ENCODE data around the gene NBEA.

The NBEA gene

DNA sequence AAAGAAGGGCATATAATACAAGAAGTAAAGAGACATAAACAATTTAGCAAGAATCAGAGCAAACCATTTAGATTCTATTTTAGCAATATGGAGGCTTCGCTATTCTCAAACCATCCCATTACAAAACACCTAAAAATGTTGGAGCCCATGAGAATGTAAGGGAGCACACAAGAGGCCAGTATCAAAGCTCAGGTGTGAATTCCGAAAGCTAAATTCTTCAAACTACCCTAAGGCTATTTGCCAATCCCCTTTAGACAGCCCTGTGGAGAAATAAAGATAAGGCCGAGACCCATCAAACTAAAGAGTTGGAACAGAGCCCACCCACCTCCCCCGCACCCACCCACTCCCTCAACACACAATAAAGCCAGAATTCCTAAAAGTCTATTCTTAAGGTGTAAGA lies 745.3 kb downstream of the NBEA start:
- no peaks in the 10 kb centered on the region for H3K9me3 Mint-ChIP-seq
- no peaks in the 10 kb centered on the region for H3K4me1 Mint-ChIP-seq
- H3K27ac Mint-ChIP-seq = no peak overlapping the region
- no peak overlapping the region for H3K4me3 Mint-ChIP-seq
- no peaks in the 10 kb centered on the region for H3K36me3 Mint-ChIP-seq
- no peaks in the 10 kb centered on the region for H3K27me3 Mint-ChIP-seq

DNA sequence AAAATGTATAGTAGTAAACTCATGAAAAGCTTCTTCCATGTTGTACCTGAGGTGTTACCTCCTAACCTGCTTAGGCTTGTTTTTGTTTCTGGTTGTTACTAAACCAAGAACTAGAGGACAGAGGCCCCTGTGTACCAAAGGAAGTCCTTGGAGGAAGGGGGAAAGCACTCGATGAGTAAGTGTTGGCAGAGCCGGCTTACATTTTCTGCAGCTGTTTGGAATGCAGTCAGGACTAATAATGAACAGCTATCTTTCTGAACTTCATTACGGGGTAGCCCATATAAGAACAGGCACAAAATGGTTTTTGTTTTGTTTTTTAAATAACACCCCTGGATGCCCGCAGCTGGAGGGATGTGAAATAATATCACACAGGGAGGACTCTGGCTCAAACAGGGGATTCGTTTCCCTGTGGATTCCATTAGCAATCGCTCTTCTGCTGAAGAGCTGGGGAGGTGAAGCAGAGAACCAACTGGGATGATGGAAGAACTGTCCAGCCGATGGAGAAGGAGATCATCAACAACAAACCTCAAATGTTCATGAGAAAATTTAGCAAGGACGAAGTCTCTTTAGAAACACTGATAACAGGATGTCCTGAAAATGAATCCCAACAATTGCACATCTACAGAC lies 748.6 kb downstream of the NBEA start:
- H3K27me3 Mint-ChIP-seq = no peaks in the 10 kb centered on the region
- no peak overlapping the region for H3K27ac Mint-ChIP-seq
- H3K4me1 Mint-ChIP-seq = no peaks in the 10 kb centered on the region
- H3K9me3 Mint-ChIP-seq = no peaks in the 10 kb centered on the region
- no peaks in the 10 kb centered on the region for H3K36me3 Mint-ChIP-seq
- no peak overlapping the region for H3K4me3 Mint-ChIP-seq

GRCh38 chr13:35693134-35693784 lies 751.2 kb downstream of the NBEA start:
- no peaks in the 10 kb centered on the region for H3K36me3 Mint-ChIP-seq
- no peaks in the 10 kb centered on the region for H3K4me1 Mint-ChIP-seq
- no peaks in the 10 kb centered on the region for H3K9me3 Mint-ChIP-seq
- H3K27me3 Mint-ChIP-seq = no peaks in the 10 kb centered on the region
- H3K27ac Mint-ChIP-seq = no peak overlapping the region
- no peak overlapping the region for H3K4me3 Mint-ChIP-seq

GRCh38 chr13:35694031-35694430 lies 752.0 kb downstream of the NBEA start:
- H3K27ac Mint-ChIP-seq = no peak overlapping the region
- H3K9me3 Mint-ChIP-seq = no peaks in the 10 kb centered on the region
- H3K4me3 Mint-ChIP-seq = no peak overlapping the region
- H3K36me3 Mint-ChIP-seq = no peaks in the 10 kb centered on the region
- no peaks in the 10 kb centered on the region for H3K27me3 Mint-ChIP-seq
- no peaks in the 10 kb centered on the region for H3K4me1 Mint-ChIP-seq

- Mint-ChIP-seq H3K36me3 (no peaks in the 10 kb centered on the region), H3K9me3 (no peaks in the 10 kb centered on the region), H3K4me3 (no peak overlapping the region), H3K27me3 (no peaks in the 10 kb centered on the region), H3K4me1 (no peaks in the 10 kb centered on the region), H3K27ac (no peak overlapping the region)
Measured at GRCh38 chr13:35694549-35695447, 752.7 kb downstream of the NBEA start.

GRCh38 chr13:35695448-35695770 lies 753.3 kb downstream of the NBEA start:
- H3K4me3 Mint-ChIP-seq = no peak overlapping the region
- H3K9me3 Mint-ChIP-seq = no peaks in the 10 kb centered on the region
- no peaks in the 10 kb centered on the region for H3K4me1 Mint-ChIP-seq
- H3K27ac Mint-ChIP-seq = no peak overlapping the region
- H3K36me3 Mint-ChIP-seq = no peaks in the 10 kb centered on the region
- no peaks in the 10 kb centered on the region for H3K27me3 Mint-ChIP-seq

GRCh38 chr13:35697186-35697730 lies 755.2 kb downstream of the NBEA start:
- no peaks in the 10 kb centered on the region for H3K27me3 Mint-ChIP-seq
- H3K36me3 Mint-ChIP-seq = no peaks in the 10 kb centered on the region
- H3K4me3 Mint-ChIP-seq = no peak overlapping the region
- H3K27ac Mint-ChIP-seq = no peak overlapping the region
- H3K9me3 Mint-ChIP-seq = no peaks in the 10 kb centered on the region
- H3K4me1 Mint-ChIP-seq = no peaks in the 10 kb centered on the region

DNA sequence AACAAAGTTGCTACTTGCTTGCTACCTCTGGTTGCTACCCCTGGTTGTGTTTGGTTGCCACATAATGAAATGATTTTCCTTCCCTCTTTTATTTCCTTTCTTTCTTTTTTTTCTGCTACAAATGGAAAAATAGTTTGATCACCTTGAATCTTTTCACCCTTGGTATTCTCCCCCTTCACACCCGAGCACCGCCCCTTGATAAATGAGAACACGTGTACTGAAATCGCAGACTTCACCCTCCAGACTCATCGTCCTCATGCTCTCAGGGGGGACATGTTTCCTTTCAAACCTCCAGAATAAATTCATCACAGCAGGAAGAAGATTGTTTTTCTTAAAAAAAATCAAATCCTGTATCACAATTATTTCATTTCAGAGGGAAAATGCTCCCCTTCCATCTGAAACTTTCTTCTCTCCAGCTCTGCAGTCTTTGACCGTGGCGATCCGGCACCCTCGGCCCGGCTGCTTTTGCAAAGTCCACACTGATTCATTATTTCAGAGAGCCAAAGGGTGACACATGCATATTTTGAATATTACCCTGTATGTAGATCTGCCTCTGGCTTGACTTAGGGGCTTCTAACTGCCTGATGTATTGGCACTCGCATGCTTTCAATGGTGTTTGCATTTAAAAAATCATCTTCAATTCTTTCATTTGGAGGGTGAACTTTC lies 757.0 kb downstream of the NBEA start:
- H3K27me3 Mint-ChIP-seq = no peaks in the 10 kb centered on the region
- H3K27ac Mint-ChIP-seq = no peak overlapping the region
- H3K4me3 Mint-ChIP-seq = no peak overlapping the region
- H3K9me3 Mint-ChIP-seq = no peaks in the 10 kb centered on the region
- H3K36me3 Mint-ChIP-seq = no peaks in the 10 kb centered on the region
- H3K4me1 Mint-ChIP-seq = no peaks in the 10 kb centered on the region

DNA sequence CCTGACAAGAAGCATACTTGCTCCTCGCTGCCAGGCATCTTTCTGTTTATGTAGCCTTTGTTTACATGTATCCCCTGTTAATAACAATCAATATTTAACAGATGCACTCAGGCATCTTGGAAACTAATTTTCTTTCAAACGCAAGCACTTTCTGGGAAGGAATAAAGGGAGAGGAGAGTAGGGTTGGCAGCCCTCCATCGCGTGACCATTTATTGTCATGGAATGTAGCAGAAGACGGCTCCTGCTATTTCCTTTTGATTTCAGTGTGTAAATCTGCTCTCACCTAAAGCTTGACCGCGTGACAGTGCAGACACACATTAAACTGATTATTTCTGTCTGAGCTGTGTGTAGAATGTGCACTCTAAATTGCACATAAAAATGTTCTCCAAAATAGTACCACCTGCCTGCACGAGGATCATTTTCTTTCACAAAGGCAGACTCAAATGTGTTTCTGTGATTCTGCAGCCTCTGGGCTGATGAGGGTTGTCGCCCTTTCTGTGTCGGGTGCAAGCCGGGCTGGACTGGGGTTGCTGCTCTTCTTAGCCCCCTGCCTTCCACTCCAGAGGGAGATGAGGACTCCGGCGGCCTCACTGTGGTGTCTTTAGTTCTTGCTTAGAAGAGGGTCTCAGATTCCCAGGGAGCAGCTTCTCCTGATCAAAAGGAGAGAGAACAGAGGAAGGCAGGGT lies 757.9 kb downstream of the NBEA start:
- no peaks in the 10 kb centered on the region for H3K4me1 Mint-ChIP-seq
- no peaks in the 10 kb centered on the region for H3K9me3 Mint-ChIP-seq
- H3K36me3 Mint-ChIP-seq = no peaks in the 10 kb centered on the region
- H3K27ac Mint-ChIP-seq = no peak overlapping the region
- H3K27me3 Mint-ChIP-seq = no peaks in the 10 kb centered on the region
- no peak overlapping the region for H3K4me3 Mint-ChIP-seq

DNA sequence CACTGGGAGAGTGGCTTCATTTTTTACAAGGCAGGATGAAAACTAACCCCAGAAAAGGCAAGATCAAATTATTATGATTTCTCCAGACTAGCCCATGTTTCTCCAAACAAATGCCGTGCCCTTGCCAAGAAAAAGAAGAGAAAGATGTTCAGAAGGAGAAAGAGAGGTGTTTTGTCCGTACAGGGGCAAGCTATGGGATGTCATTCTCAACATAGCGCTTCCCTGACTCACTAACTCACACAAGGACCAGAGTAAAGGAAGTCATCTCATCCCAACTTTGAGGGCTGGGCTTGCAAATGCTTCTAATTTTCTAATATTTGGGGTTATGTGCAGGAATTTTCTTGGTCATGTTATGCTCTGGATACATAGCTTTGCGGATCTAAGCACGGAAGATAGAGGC lies 758.6 kb downstream of the NBEA start:
- Mint-ChIP-seq H3K4me1 (no peaks in the 10 kb centered on the region), H3K27ac (no peak overlapping the region), H3K9me3 (no peaks in the 10 kb centered on the region), H3K4me3 (no peak overlapping the region), H3K36me3 (no peaks in the 10 kb centered on the region), H3K27me3 (no peaks in the 10 kb centered on the region)

DNA sequence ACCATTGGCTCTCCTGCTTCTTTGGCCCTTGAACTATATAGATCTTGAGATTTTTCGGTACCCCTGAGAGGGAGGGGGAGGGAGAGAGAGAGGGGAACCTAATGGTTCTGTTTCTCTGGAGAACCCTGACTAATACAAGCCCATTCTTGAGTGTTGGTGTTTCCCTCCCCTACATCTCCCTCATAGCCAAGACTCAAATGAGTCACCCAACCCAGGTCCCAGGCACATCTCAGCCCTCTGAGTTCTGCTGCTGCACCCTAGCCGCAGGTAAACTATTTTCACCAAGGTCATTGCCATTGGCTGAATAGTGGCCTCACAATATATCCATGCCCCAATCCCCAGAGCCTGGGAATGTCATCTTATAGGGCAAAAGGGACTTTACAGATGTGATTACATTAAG lies 760.2 kb downstream of the NBEA start:
- Mint-ChIP-seq H3K4me3 (no peak overlapping the region), H3K4me1 (no peaks in the 10 kb centered on the region), H3K27me3 (no peaks in the 10 kb centered on the region), H3K27ac (no peak overlapping the region), H3K9me3 (no peaks in the 10 kb centered on the region), H3K36me3 (no peaks in the 10 kb centered on the region)

- H3K27me3 Mint-ChIP-seq = no peaks in the 10 kb centered on the region
- H3K36me3 Mint-ChIP-seq = no peaks in the 10 kb centered on the region
- no peaks in the 10 kb centered on the region for H3K9me3 Mint-ChIP-seq
- no peak overlapping the region for H3K27ac Mint-ChIP-seq
- H3K4me1 Mint-ChIP-seq = no peaks in the 10 kb centered on the region
- H3K4me3 Mint-ChIP-seq = no peak overlapping the region
Measured at GRCh38 chr13:35703061-35703460, 761.0 kb downstream of the NBEA start.

GRCh38 chr13:35704331-35704730 lies 762.3 kb downstream of the NBEA start:
- Mint-ChIP-seq H3K36me3 (no peaks in the 10 kb centered on the region), H3K9me3 (no peaks in the 10 kb centered on the region), H3K27me3 (no peaks in the 10 kb centered on the region), H3K4me1 (no peaks in the 10 kb centered on the region), H3K27ac (no peak overlapping the region), H3K4me3 (no peak overlapping the region)

DNA sequence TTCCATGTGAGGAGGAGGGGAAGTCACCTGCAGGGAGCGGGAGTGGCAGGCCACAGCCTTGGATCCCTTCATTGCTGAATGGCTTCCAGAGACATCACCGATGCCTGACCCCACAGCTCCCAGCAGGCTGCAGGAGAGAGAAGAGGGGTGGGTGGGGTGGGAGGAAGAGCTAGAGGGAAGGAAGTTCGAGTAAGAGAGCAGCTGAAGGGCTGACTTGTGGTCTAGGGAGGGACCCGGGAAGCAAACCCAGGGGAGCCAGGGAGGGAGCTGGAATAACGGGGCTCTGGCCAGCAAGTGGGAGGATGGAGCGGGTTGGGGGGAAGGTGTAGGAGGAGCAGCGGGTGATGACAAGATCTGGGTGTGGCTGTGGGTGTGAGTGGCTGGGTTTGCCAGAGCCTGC lies 764.2 kb downstream of the NBEA start:
- Mint-ChIP-seq H3K36me3 (no peaks in the 10 kb centered on the region), H3K4me1 (no peaks in the 10 kb centered on the region), H3K27me3 (no peaks in the 10 kb centered on the region), H3K4me3 (no peak overlapping the region), H3K9me3 (no peaks in the 10 kb centered on the region), H3K27ac (no peak overlapping the region)

DNA sequence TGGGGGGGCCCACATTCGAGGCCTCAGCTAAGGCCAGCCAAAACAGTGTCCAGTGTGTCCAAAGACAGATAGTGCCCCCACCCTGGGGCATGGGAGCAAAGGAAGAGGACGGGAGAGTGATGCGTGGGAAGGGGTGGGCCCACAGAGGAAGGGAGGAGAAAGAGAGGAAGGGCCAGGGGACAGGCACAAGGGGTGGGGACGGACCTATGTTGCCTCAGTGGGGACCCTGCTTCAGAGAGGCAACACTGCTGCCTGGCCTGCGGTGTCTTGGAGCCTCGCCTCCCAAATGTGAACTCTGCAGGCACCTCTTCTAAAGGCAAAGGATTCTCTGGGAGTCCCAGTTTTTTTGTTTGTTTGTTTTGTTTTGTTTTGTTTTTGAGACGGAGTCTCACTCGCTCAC lies 764.7 kb downstream of the NBEA start:
- Mint-ChIP-seq H3K9me3 (no peaks in the 10 kb centered on the region), H3K36me3 (no peaks in the 10 kb centered on the region), H3K27ac (no peak overlapping the region), H3K27me3 (no peaks in the 10 kb centered on the region), H3K4me3 (no peak overlapping the region), H3K4me1 (no peaks in the 10 kb centered on the region)

All from activated naive CD4-positive, alpha-beta T cell treated with anti-CD3 and anti-CD28 coated beads, Interleukin-2, amount 50 U/mL, for 24 hours (primary cell).